GM21528 (cell line): ENCODE data around the gene INO80B.
"Not testable (repeated sequence)": the region's sequence is repeated elsewhere in the genome, so short reads cannot be mapped to it uniquely, and the experiment has no call there.

Source experiments
- ATAC-seq: cut with Tn5 transposase; IDR thresholded peaks from one replicate; pipeline ENCODE4 v1.9.1; 2021; ENCODE audit warnings: mild to moderate bottlenecking, moderate library complexity; ENCODE audit not compliant: unreplicated experiment, low FRiP score

Gene INO80B

GRCh38 chr2:74424995-74425406 is 29.9 kb upstream of the INO80B start:
- ATAC-seq, result no peak

GRCh38 chr2:74425523-74425922 is 29.4 kb upstream of the INO80B start:
- no peak for ATAC-seq

- ATAC-seq, result no peak
These were observed 28.6 kb upstream of the INO80B start for GRCh38 chr2:74426181-74426758.

GRCh38 chr2:74427551-74427950 is 27.3 kb upstream of the INO80B start:
- ATAC-seq, result no peak

- no peak for ATAC-seq
These were observed 26.2 kb upstream of the INO80B start for GRCh38 chr2:74428675-74429074.

GRCh38 chr2:74429487-74430451 is 25.1 kb upstream of the INO80B start:
- ATAC-seq, result no peak

- no peak for ATAC-seq
These were observed 24.4 kb upstream of the INO80B start for GRCh38 chr2:74430502-74430901.

- ATAC-seq, result no peak
These were observed 18.6 kb upstream of the INO80B start for GRCh38 chr2:74436111-74436805.

GRCh38 chr2:74436848-74437695 is 17.8 kb upstream of the INO80B start:
- ATAC-seq, result no peak

- ATAC-seq, result no peak
These were observed 16.6 kb upstream of the INO80B start for GRCh38 chr2:74438248-74438647.

GRCh38 chr2:74439373-74439772 is 15.5 kb upstream of the INO80B start:
- ATAC-seq, result no peak

GRCh38 chr2:74439803-74440377 is 15.0 kb upstream of the INO80B start:
- no peak for ATAC-seq

GRCh38 chr2:74440378-74441169 is 14.3 kb upstream of the INO80B start:
- ATAC-seq, result peak; percentile 88

- no peak for ATAC-seq
These were observed 13.7 kb upstream of the INO80B start for GRCh38 chr2:74441170-74441689.

- ATAC-seq, result no peak
These were observed 13.0 kb upstream of the INO80B start, which contains the start of gene RTKN for GRCh38 chr2:74441690-74442482. Gene RTKN (minus strand): TSS chr2:74441937. CDS start chr2:74441816, 121 bp downstream.

- ATAC-seq, result not testable (repeated sequence)
These were observed 12.2 kb upstream of the INO80B start for GRCh38 chr2:74442483-74443297.
